Osteocyte (in vitro differentiated cells): Measurements from ENCODE around the gene GNRH2. TPM values are rescaled to one million over a fixed set of nuclear protein-coding genes. Genes with fewer than 3 reads are reported as not detected.
"Not testable (repeated sequence)": the region's sequence is repeated elsewhere in the genome, so short reads cannot be mapped to it uniquely, and the experiment has no call there.

Experiments
- DNase-seq: peaks from one replicate; pipeline ENCODE4 v3.0.0; 2021; ENCODE audit warnings: mixed read lengths; ENCODE audit not compliant: unreplicated experiment; ENCODE audit errors: extremely low spot score
- H3K27ac Mint-ChIP-seq: one replicate; pipeline ENCODE4 v1.8.0; 2021; ENCODE audit warnings: mild to moderate bottlenecking, mixed read lengths; ENCODE audit not compliant: unreplicated experiment
- H3K27me3 Mint-ChIP-seq: one replicate; pipeline ENCODE4 v1.8.0; 2021; ENCODE audit warnings: mixed read lengths; ENCODE audit not compliant: unreplicated experiment
- H3K36me3 Mint-ChIP-seq: one replicate; pipeline ENCODE4 v1.8.0; 2021; ENCODE audit warnings: mixed read lengths; ENCODE audit not compliant: unreplicated experiment
- H3K4me1 Mint-ChIP-seq: one replicate; pipeline ENCODE4 v1.8.0; 2021; ENCODE audit warnings: mixed read lengths; ENCODE audit not compliant: unreplicated experiment
- H3K4me3 Mint-ChIP-seq: one replicate; pipeline ENCODE4 v1.8.0; 2021; ENCODE audit warnings: mild to moderate bottlenecking, moderate library complexity, mixed read lengths; ENCODE audit not compliant: unreplicated experiment
- H3K9me3 Mint-ChIP-seq: one replicate; pipeline ENCODE4 v1.8.0; 2021; ENCODE audit warnings: mixed read lengths; ENCODE audit not compliant: unreplicated experiment
- CTCF ChIP-seq: fragments of 200-600 bp; sonication (generic); IDR thresholded peaks from 2 replicates; pipeline ENCODE4 v1.5.0; 2021; ENCODE audit warnings: antibody characterized with exemption, mild to moderate bottlenecking, moderate library complexity
- total RNA-seq: library from RNA; stranded (reverse); gene quantifications from 2 replicates; pipeline ENCODE4 v1.2.1, GENCODE V29; 2021

The GNRH2 gene
- total RNA-seq, 1 donor from 2014 or later: not detected

GRCh38 chr20:3070725-3071124 is 27.3 kb downstream of the GNRH2 start:
- Mint-ChIP-seq H3K4me1 (no peaks in the 10 kb centered on the region), H3K27ac (no peak overlapping the region), H3K4me3 (no peak overlapping the region), H3K27me3 (peaks cover 11% of the 10 kb centered on the region), H3K9me3 (no peaks in the 10 kb centered on the region), H3K36me3 (no peaks in the 10 kb centered on the region)
- no peak for DNase-seq
- no peak for TF ChIP-seq CTCF

DNA sequence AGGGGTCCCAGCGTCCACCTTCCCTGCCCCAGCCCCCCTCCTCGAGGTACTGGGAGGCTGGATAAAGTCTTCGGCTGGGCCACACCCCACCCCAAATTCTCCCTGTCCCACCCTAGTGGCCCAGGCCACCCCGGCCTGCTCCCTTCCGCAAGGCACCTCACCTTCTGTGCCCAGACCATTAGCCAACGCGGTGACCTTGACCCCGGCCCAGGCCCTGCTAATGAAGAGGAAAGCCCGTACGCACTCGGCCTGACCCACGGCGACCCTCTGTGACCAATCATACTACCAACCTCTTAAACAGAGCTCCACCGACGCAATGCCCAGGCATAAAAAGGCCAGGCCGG is 27.8 kb downstream of the GNRH2 start:
- no peak for DNase-seq
- no peaks in the 10 kb centered on the region for H3K9me3 Mint-ChIP-seq
- H3K36me3 Mint-ChIP-seq: no peaks in the 10 kb centered on the region
- H3K27ac Mint-ChIP-seq: no peak overlapping the region
- peaks cover 12% of the 10 kb centered on the region for H3K27me3 Mint-ChIP-seq
- no peaks in the 10 kb centered on the region for H3K4me1 Mint-ChIP-seq
- no peak overlapping the region for H3K4me3 Mint-ChIP-seq
- no peak for TF ChIP-seq CTCF

GRCh38 chr20:3071610-3072529 is 28.4 kb downstream of the GNRH2 start, which contains the start of gene OXT:
TSS of gene OXT (plus strand) at chr20:3071620. CDS start at chr20:3071656, 36 bp downstream.
- no peaks in the 10 kb centered on the region for H3K9me3 Mint-ChIP-seq
- peaks cover 12% of the 10 kb centered on the region for H3K27me3 Mint-ChIP-seq
- no peak for DNase-seq
- H3K4me1 Mint-ChIP-seq: no peaks in the 10 kb centered on the region
- H3K36me3 Mint-ChIP-seq: no peaks in the 10 kb centered on the region
- H3K4me3 Mint-ChIP-seq: no peak within 1 kb of the TSS
- no peak for TF ChIP-seq CTCF
- no peak within 1 kb of the TSS for H3K27ac Mint-ChIP-seq

DNA sequence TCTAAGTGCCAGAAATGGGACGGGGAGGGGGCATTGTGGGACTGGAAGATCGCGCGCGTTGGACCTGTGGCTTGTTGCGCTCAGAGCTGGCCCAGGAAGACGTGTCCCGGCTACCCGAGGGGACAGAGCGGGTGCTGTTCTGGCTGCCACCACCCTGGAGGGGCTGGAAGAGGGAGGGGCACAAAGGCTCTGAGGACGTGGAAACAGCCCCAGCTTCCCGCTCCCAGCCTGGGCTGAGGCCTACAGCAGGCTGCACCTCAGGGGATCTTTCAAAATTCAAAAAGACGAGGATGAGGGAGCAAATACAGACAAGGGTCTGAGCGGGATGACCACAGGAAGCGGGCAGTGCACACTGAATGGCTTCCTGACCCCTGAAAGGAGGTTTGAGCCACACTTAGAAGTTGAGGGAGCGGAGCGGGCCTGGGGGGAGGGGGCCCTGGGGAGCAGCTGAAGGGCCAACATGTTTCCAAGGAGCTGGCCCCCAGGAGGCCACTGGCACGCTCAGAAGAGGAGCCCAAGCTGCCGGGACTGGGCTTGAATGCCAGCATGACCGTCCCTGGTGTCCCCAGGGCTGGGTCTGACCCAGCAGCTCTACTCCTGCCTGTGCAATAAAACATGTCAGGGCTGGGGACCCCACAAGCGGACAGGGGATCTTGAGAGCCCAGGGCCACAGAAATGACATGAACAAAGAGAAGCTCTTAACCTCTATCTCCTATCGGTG is 29.3 kb downstream of the GNRH2 start:
- Mint-ChIP-seq H3K4me3 (no peak overlapping the region), H3K4me1 (no peaks in the 10 kb centered on the region), H3K27me3 (peaks cover 7% of the 10 kb centered on the region), H3K9me3 (no peaks in the 10 kb centered on the region), H3K36me3 (no peaks in the 10 kb centered on the region), H3K27ac (no peak overlapping the region)
- no peak for TF ChIP-seq CTCF
- DNase-seq: no peak

DNA sequence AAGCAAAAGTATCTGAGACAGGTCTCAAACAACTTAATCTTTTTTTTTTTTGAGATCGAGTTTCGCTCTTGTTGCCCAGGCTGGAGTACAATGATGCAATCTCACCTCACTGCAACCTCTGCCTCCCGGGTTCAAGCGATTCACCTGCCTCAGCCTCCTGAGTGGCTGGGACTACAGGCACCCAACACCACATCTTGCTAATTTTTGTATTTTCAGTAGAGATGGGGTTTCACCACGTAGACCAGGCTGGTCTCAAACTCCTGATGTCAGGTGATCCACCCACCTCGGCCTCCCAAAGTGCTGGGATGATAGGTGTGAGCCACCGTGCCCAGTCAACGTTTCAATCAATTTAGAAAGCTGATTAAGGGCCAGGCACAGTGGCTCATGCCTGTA is 29.8 kb downstream of the GNRH2 start:
- H3K27ac Mint-ChIP-seq, H3K4me3 Mint-ChIP-seq, H3K9me3 Mint-ChIP-seq, H3K4me1 Mint-ChIP-seq, H3K27me3 Mint-ChIP-seq, H3K36me3 Mint-ChIP-seq, DNase-seq: not testable (repeated sequence)
